A673 (cell line): ENCODE data around the gene SEC22A. TPM values are rescaled to one million over a fixed set of nuclear protein-coding genes. Genes with fewer than 3 reads are reported as not detected.

Experiments used
- BruUV-seq: library from RNA; stranded (reverse); fragments of 400-500 nt; replicated peaks from 2 replicates; lab custom pipeline; 2021; lab: Mats Ljungman, UMichigan
- CTCF ChIA-PET: fragments of 300-600 bp; sonication (Branson Sonifier 250); formaldehyde crosslinking; loops from one replicate; lab custom pipeline; 2022; ENCODE audit warnings: antibody characterized with exemption; lab: Charles Lee
- POLR2A ChIA-PET: fragments of 300-600 bp; sonication (Branson Sonifier 250); formaldehyde crosslinking; loops from one replicate; lab custom pipeline; 2022; ENCODE audit warnings: antibody characterized with exemption; ENCODE audit not compliant: low non-redundant PET; lab: Charles Lee
- DNase-seq: peaks from one replicate; pipeline ENCODE4 v3.0.0-alpha.2; 2015; ENCODE audit warnings: low spot score
- H3K27ac ChIP-seq: fragments of 200-600 bp; sonication (generic); 2 replicates; pipeline ENCODE4 v1.5.1; 2016; ENCODE audit warnings: mixed run types, low read depth, mild to moderate bottlenecking, mixed read lengths, antibody characterized with exemption, low read length; ENCODE audit not compliant: poor library complexity, severe bottlenecking
- H3K27me3 ChIP-seq: fragments of 200-600 bp; sonication (generic); replicated peaks from 2 replicates; pipeline ENCODE4 v1.6.1; 2017; ENCODE audit warnings: mixed run types, low read depth, mild to moderate bottlenecking, mixed read lengths, antibody characterized with exemption, low read length; ENCODE audit not compliant: insufficient read depth, poor library complexity
- H3K36me3 ChIP-seq: fragments of 200-600 bp; sonication (generic); 2 replicates; pipeline ENCODE4 v1.6.1; 2016; ENCODE audit warnings: mixed run types, mild to moderate bottlenecking, mixed read lengths, antibody characterized with exemption, low read length; ENCODE audit not compliant: insufficient read depth, poor library complexity, severe bottlenecking
- H3K4me1 ChIP-seq: fragments of 200-600 bp; sonication (generic); 2 replicates; pipeline ENCODE4 v1.6.1; 2017; ENCODE audit warnings: mixed run types, mild to moderate bottlenecking, mixed read lengths, antibody characterized with exemption, low read length; ENCODE audit not compliant: insufficient read depth, poor library complexity, severe bottlenecking
- H3K4me3 ChIP-seq: fragments of 200-600 bp; sonication (generic); 2 replicates; pipeline ENCODE4 v1.5.1; 2016; ENCODE audit warnings: low read depth, mixed run types, mild to moderate bottlenecking, mixed read lengths, low read length; ENCODE audit not compliant: poor library complexity, severe bottlenecking
- H3K9me3 ChIP-seq: fragments of 200-600 bp; sonication (generic); 2 replicates; pipeline ENCODE4 v1.6.1; 2016; ENCODE audit warnings: mixed run types, low read depth, mild to moderate bottlenecking, mixed read lengths, antibody characterized with exemption, low read length; ENCODE audit not compliant: poor library complexity, severe bottlenecking
- CTCF ChIP-seq: fragments of 300-800, 200-600 bp; sonication (generic); conservative IDR thresholded peaks from 2 replicates; pipeline ENCODE4 v1.5.1; 2017; ENCODE audit warnings: low read depth, mild to moderate bottlenecking, antibody characterized with exemption, low read length, moderate library complexity, mixed read lengths
- EZH2 ChIP-seq: fragments of 200-600 bp; sonication (generic); IDR thresholded peaks from 2 replicates; pipeline ENCODE4 v1.6.1; 2017; ENCODE audit warnings: borderline replicate concordance, low read depth, mild to moderate bottlenecking, mixed read lengths, antibody characterized with exemption, low read length; ENCODE audit not compliant: poor library complexity, severe bottlenecking
- intact Hi-C: fragments of 100-400 bp; cut with micrococcal nuclease; formaldehyde crosslinking; loops from one replicate; pipeline ENCODE4 v1.10.0; 2022; ENCODE audit not compliant: unreplicated experiment
- total RNA-seq: library from RNA; stranded (reverse); gene quantifications from 2 replicates; pipeline ENCODE4 v1.2.3, GENCODE V29; 2021

SEC22A gene
- total RNA-seq, 1 experiment from 2014 or later = 21.6 TPM

- intact Hi-C loops = loop anchor here (5.0 to 10.0 kb wide), 3 partner anchors 319 to 867 kb away; no protein-coding TSS in a partner anchor
- no TSS peak for BruUV-seq
- Histone ChIP-seq H3K27ac (no peak overlapping the region), H3K4me3 (no peak overlapping the region), H3K9me3 (peaks cover 6% of the 10 kb centered on the region), H3K27me3 (no peaks in the 10 kb centered on the region), H3K36me3 (no peaks in the 10 kb centered on the region), H3K4me1 (peaks cover 22% of the 10 kb centered on the region)
- ChIA-PET CTCF (no interaction called here), POLR2A (no interaction called here)
- DNase-seq = no peak
- TF ChIP-seq EZH2 (no peak), CTCF (no peak)
These were observed 59.9 kb downstream of the SEC22A start for GRCh38 chr3:123261666-123262065.

DNA sequence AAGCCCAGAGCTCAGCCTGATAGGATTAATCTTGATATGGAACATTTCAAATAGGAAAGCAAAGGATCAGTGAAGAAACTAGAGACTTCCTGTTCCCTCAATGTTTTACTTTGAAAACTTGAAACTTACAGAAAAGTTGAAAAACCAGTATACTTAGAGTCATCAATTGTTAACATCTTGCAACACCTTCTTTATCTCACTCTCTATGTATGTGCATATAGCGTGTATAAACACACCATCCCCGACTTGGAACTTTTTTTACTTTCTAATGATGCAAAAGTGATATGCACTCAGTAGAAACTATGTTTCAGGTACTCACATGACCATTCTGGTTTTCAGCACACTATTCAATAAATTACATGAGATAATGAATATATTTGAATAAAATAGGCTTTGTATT, 60.5 kb downstream of the SEC22A start:
- Histone ChIP-seq H3K4me3 (no peak overlapping the region), H3K36me3 (no peaks in the 10 kb centered on the region), H3K27me3 (no peaks in the 10 kb centered on the region), H3K4me1 (peaks cover 22% of the 10 kb centered on the region), H3K27ac (no peak overlapping the region), H3K9me3 (peaks cover 8% of the 10 kb centered on the region)
- DNase-seq = no peak
- intact Hi-C loops = loop anchor here (5.0 to 10.0 kb wide), 3 partner anchors 320 to 867 kb away; no protein-coding TSS in a partner anchor
- BruUV-seq = no TSS peak
- POLR2A ChIA-PET = no interaction called here
- TF ChIP-seq CTCF (no peak), EZH2 (no peak)
- CTCF ChIA-PET = no interaction called here

DNA sequence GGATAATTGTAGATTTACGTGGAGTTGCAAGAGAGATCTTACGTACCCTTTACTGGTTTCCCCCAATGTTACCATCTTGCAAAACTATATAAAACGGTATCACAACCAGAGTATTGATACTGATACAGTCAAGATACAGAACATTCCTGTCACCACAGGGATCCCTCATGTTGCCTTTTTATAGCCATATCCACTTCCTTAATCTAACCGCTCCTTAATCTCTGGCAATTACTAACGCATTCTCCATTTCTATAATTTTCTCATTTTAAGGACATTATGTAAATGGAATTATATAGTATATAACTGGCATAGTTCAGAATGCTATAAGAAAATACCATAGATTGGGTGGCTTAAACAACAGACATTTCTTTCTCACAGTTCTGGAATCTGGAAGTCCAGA, 61.1 kb downstream of the SEC22A start:
- CTCF ChIA-PET = no interaction called here
- DNase-seq = peak; percentile 59
- intact Hi-C loops = loop anchor here (5.0 to 10.0 kb wide), 3 partner anchors 321 to 868 kb away; no protein-coding TSS in a partner anchor
- peaks cover 8% of the 10 kb centered on the region for H3K9me3 ChIP-seq
- no peak for TF ChIP-seq EZH2
- TF ChIP-seq CTCF = no peak
- no peaks in the 10 kb centered on the region for H3K36me3 ChIP-seq
- H3K4me3 ChIP-seq = no peak overlapping the region
- H3K27ac ChIP-seq = no peak overlapping the region
- POLR2A ChIA-PET = no interaction called here
- BruUV-seq = no TSS peak
- peaks cover 22% of the 10 kb centered on the region for H3K4me1 ChIP-seq
- no peaks in the 10 kb centered on the region for H3K27me3 ChIP-seq
